ENCODE measurements around the gene SH3TC1. TPM values are rescaled to one million over a fixed set of nuclear protein-coding genes. Genes with fewer than 3 reads are reported as not detected.

The SH3TC1 gene
- total RNA-seq, 1 donor from 2014 or later, result 1.2 TPM

GRCh38 chr4:8254076-8254475 lies 55.0 kb downstream of the SH3TC1 start:
- peaks cover 4% of the 10 kb centered on the region for H3K4me1 Mint-ChIP-seq (ENCODE audit: low read depth, unreplicated experiment)

GRCh38 chr4:8255698-8256441 lies 56.8 kb downstream of the SH3TC1 start:
- no peak overlapping the region for H3K9ac ChIP-seq (ENCODE audit: low read length)

More at GRCh38 chr4:8254076-8254475, 55.0 kb downstream of the SH3TC1 start:
- Histone ChIP-seq H3K9me3 (ENCODE audit: insufficient read depth, low read depth, low read length) (no peaks in the 10 kb centered on the region), H3K9ac (ENCODE audit: low read length) (no peak overlapping the region), H3K4me1 (ENCODE audit: insufficient read depth, low read length) (no peaks in the 10 kb centered on the region), H3K4me3 (ENCODE audit: insufficient read depth, low read depth, low read length) (no peak overlapping the region), H3K27me3 (ENCODE audit: insufficient read depth, low read length) (peaks cover 14% of the 10 kb centered on the region), H3K4me2 (ENCODE audit: low read length) (no peak overlapping the region), H3K79me2 (ENCODE audit: insufficient read depth, low read length) (no peaks in the 10 kb centered on the region), H2AFZ (ENCODE audit: low read depth, low read length) (no peak overlapping the region), H4K20me1 (ENCODE audit: insufficient read depth, low read length) (no peaks in the 10 kb centered on the region), H3K27ac (ENCODE audit: low read depth, low read length) (no peak overlapping the region), H3K36me3 (ENCODE audit: insufficient read depth, low read length) (no peaks in the 10 kb centered on the region)
- Mint-ChIP-seq H3K9me3 (ENCODE audit: unreplicated experiment) (peaks cover 8% of the 10 kb centered on the region), H3K27ac (ENCODE audit: unreplicated experiment) (no peak overlapping the region), H3K36me3 (ENCODE audit: low read depth, unreplicated experiment) (no peaks in the 10 kb centered on the region), H3K27me3 (ENCODE audit: low read depth, unreplicated experiment) (peaks cover 45% of the 10 kb centered on the region), H3K4me3 (ENCODE audit: unreplicated experiment) (no peak overlapping the region)
- TF ChIP-seq CTCF (IDR thresholded peaks at IDR 0.05; ENCODE audit: insufficient read depth, low read depth, low read length) (no peak), EZH2 (IDR thresholded peaks at IDR 0.05; ENCODE audit: insufficient read depth, low read length) (no peak)
- FAIRE-seq, result no peak
- DNase-seq (ENCODE audit: low read depth), result no peak

More at GRCh38 chr4:8255698-8256441, 56.8 kb downstream of the SH3TC1 start:
- Mint-ChIP-seq H3K4me1 (ENCODE audit: low read depth, unreplicated experiment) (peaks cover 4% of the 10 kb centered on the region), H3K4me3 (ENCODE audit: unreplicated experiment) (no peak overlapping the region), H3K36me3 (ENCODE audit: low read depth, unreplicated experiment) (no peaks in the 10 kb centered on the region), H3K27ac (ENCODE audit: unreplicated experiment) (no peak overlapping the region), H3K27me3 (ENCODE audit: low read depth, unreplicated experiment) (peaks cover 33% of the 10 kb centered on the region), H3K9me3 (ENCODE audit: unreplicated experiment) (peaks cover 8% of the 10 kb centered on the region)
- Histone ChIP-seq H3K27me3 (ENCODE audit: insufficient read depth, low read length) (peaks cover 10% of the 10 kb centered on the region), H3K27ac (ENCODE audit: low read depth, low read length) (no peak overlapping the region), H3K36me3 (ENCODE audit: insufficient read depth, low read length) (no peaks in the 10 kb centered on the region), H2AFZ (ENCODE audit: low read depth, low read length) (no peak overlapping the region), H3K4me1 (ENCODE audit: insufficient read depth, low read length) (peaks cover 3% of the 10 kb centered on the region), H3K4me2 (ENCODE audit: low read length) (no peak overlapping the region), H3K9me3 (ENCODE audit: insufficient read depth, low read depth, low read length) (no peaks in the 10 kb centered on the region), H3K4me3 (ENCODE audit: insufficient read depth, low read depth, low read length) (no peak overlapping the region), H3K79me2 (ENCODE audit: insufficient read depth, low read length) (no peaks in the 10 kb centered on the region), H4K20me1 (ENCODE audit: insufficient read depth, low read length) (no peaks in the 10 kb centered on the region)
- FAIRE-seq, result no peak
- peak; percentile 34 for DNase-seq (ENCODE audit: low read depth)
- TF ChIP-seq EZH2 (IDR thresholded peaks at IDR 0.05; ENCODE audit: insufficient read depth, low read length) (no peak), CTCF (IDR thresholded peaks at IDR 0.05; ENCODE audit: insufficient read depth, low read depth, low read length) (no peak)
